Natural killer cell (primary cell): Measurements from ENCODE around the gene PHACTR3. TPM values are rescaled to one million over a fixed set of nuclear protein-coding genes. Genes with fewer than 3 reads are reported as not detected.

ENCODE experiments used
- ATAC-seq, 3 donors: fragments of 150-1000 bp in 2 of 3; fragments of 200-7000 bp in 1 of 3; cut with Tn5 transposase; 1 replicate in 1 of 3; 2 replicates in 2 of 3; pipeline ENCODE4 v1.10.0; 2021; ENCODE audit warnings: mild to moderate bottlenecking in 2 of 3, moderate library complexity in 2 of 3
- DNase-seq, 2 donors: peaks; one replicate each; pipeline versions ENCODE4 v3.0.0 to v3.0.0-alpha.2; 2013 to 2021; ENCODE audit warnings: mixed read lengths in 1 of 2
- H3K27ac ChIP-seq: one replicate; pipeline ENCODE4 v1.5.1; 2013; ENCODE audit warnings: mild to moderate bottlenecking, low read length
- H3K27me3 ChIP-seq: one replicate; pipeline ENCODE4 v1.6.1; 2013; ENCODE audit warnings: low read length; ENCODE audit not compliant: control insufficient read depth, insufficient read depth
- H3K36me3 ChIP-seq: one replicate; pipeline ENCODE4 v1.6.1; 2013; ENCODE audit warnings: low read length; ENCODE audit not compliant: control insufficient read depth, insufficient read depth
- H3K4me1 ChIP-seq: one replicate; pipeline ENCODE4 v1.6.1; 2013; ENCODE audit warnings: low read length; ENCODE audit not compliant: control insufficient read depth, insufficient read depth
- H3K4me3 ChIP-seq: one replicate; pipeline ENCODE4 v1.5.1; 2013; ENCODE audit warnings: low read length
- H3K9me3 ChIP-seq: one replicate; pipeline ENCODE4 v1.6.1; 2013; ENCODE audit warnings: low read length; ENCODE audit not compliant: control insufficient read depth, insufficient read depth
- H3K27ac Mint-ChIP-seq, 2 donors: one replicate each; pipeline ENCODE4 v1.8.0; 2022; ENCODE audit warnings: mild to moderate bottlenecking in 2 of 2, mixed read lengths in 2 of 2, moderate library complexity in 1 of 2
- H3K27me3 Mint-ChIP-seq, 2 donors: one replicate each; pipeline ENCODE4 v1.8.0; 2022; ENCODE audit warnings: low read depth in 2 of 2, mixed read lengths in 2 of 2
- H3K36me3 Mint-ChIP-seq: one replicate; pipeline ENCODE4 v1.8.0; 2022; ENCODE audit warnings: mixed read lengths
- H3K4me1 Mint-ChIP-seq, 2 donors: one replicate each; pipeline ENCODE4 v1.8.0; 2022; ENCODE audit warnings: mixed read lengths in 2 of 2
- H3K4me3 Mint-ChIP-seq: one replicate; pipeline ENCODE4 v1.8.0; 2022; ENCODE audit warnings: mild to moderate bottlenecking, moderate library complexity, mixed read lengths
- H3K9me3 Mint-ChIP-seq, 2 donors: one replicate each; pipeline ENCODE4 v1.8.0; 2022; ENCODE audit warnings: mixed read lengths in 2 of 2
- CTCF ChIP-seq: fragments of 200-600 bp; IDR thresholded peaks from one replicate; pipeline ENCODE4 v1.8.0; 2022; ENCODE audit warnings: antibody characterized with exemption
- WGBS: methylation state at CpG from one replicate; pipeline ENCODE4 v1.1.7; 2013; ENCODE audit warnings: missing lambda C conversion rate; ENCODE audit not compliant: insufficient coverage; 5-methylcytosine and 5-hydroxymethylcytosine counted together
- intact Hi-C: fragments of 100-400 bp; cut with micrococcal nuclease; formaldehyde crosslinking; loops from one replicate; pipeline ENCODE4 v1.14.2; 2022
- total RNA-seq, 4 donors: library from RNA; stranded (reverse); fragments of 120-200 nt in 1 of 4; gene quantifications; one replicate each; pipeline versions ENCODE4 v1.2.3 to v1.2.4, GENCODE V29; 2013 to 2022

PHACTR3 gene
- total RNA-seq, 3 donors from 2014 or later (not counting 1 experiment from before 2014, with no cell fraction given), result not detected

GRCh38 chr20:59656417-59656816 is 52.1 kb downstream of the PHACTR3 start:
- H3K27me3 ChIP-seq, result no peaks in the 10 kb centered on the region
- DNase-seq (no peak), ATAC-seq (no peak)
- Mint-ChIP-seq H3K4me1 (no peaks in the 10 kb centered on the region), H3K27me3 (peaks cover 8 to 15% of the 10 kb centered on the region in 2 donors), H3K36me3 (peaks cover 33% of the 10 kb centered on the region), H3K27ac (no peak overlapping the region), H3K4me3 (no peak overlapping the region), H3K9me3 (peaks cover 12 to 15% of the 10 kb centered on the region in 2 donors)
- intact Hi-C loops, result no loop called here
- no peaks in the 10 kb centered on the region for H3K4me1 ChIP-seq
- H3K36me3 ChIP-seq, result no peaks in the 10 kb centered on the region
- no peak for TF ChIP-seq CTCF
- H3K27ac ChIP-seq, result no peak overlapping the region
- no peak overlapping the region for H3K4me3 ChIP-seq
- H3K9me3 ChIP-seq, result peaks cover 5% of the 10 kb centered on the region

DNA sequence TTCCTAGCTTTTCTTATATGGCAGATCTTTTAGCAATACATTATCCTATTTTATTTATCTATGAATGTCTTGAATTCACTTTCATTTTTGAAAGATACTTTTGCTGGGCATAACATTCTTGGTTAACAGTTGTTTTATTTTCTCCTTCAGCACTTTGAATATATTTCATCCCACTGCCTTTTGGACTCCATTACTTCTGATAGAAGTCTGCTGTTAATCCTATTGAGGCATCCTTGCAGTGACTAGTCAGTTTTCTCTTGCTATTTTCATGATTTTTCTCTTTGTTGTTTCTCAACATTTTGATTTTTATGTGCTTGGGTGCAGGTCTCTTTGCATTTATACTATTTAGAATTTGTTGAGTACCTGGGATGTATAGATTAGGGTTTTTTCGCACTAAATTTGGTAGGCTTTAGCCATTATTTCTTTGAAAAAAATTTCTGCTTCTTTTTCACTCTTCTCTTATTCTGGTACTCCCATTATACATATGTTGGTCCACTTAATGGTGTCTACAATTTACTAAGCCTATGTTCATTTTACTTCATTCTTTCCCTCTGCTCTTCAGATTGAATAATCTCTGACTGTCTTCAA is 53.2 kb downstream of the PHACTR3 start:
- H3K4me3 Mint-ChIP-seq, result no peak overlapping the region
- WGBS, result no CpG with 5 or more reads among the region's 1 CpG
- TF ChIP-seq CTCF, result no peak
- Histone ChIP-seq H3K9me3 (peaks cover 5% of the 10 kb centered on the region), H3K27me3 (no peaks in the 10 kb centered on the region), H3K36me3 (no peaks in the 10 kb centered on the region), H3K27ac (no peak overlapping the region), H3K4me1 (no peaks in the 10 kb centered on the region), H3K4me3 (no peak overlapping the region)
- H3K4me1 Mint-ChIP-seq, result no peaks in the 10 kb centered on the region
- H3K27ac Mint-ChIP-seq, result no peak overlapping the region
- intact Hi-C loops, result no loop called here
- peaks cover 8 to 9% of the 10 kb centered on the region in 2 donors for H3K27me3 Mint-ChIP-seq
- H3K9me3 Mint-ChIP-seq, result peaks cover 12 to 15% of the 10 kb centered on the region in 2 donors
- DNase-seq, result no peak
- H3K36me3 Mint-ChIP-seq, result peaks cover 33% of the 10 kb centered on the region
- no peak for ATAC-seq

DNA sequence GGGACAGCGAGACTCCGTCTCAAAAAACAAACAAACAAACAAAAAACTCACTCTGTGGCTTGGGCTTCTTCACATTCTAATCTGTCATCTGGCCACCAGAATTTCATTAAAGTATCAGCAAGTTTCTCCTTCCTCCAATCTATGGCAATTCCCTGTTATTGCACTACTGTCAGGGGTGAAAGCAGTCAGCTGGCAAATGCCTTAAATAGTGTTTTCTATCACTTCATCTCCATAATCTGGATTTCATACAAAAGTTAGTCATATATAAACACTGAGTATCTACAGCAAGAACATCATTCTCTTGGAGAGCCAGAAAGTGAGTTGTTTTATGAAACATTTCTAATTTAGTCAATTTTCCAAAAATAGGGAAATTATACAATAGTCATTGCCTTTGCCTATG is 56.1 kb downstream of the PHACTR3 start:
- Histone ChIP-seq H3K36me3 (no peaks in the 10 kb centered on the region), H3K27ac (no peak overlapping the region), H3K27me3 (no peaks in the 10 kb centered on the region), H3K9me3 (peaks cover 5% of the 10 kb centered on the region), H3K4me1 (no peaks in the 10 kb centered on the region), H3K4me3 (no peak overlapping the region)
- no peak for TF ChIP-seq CTCF
- Mint-ChIP-seq H3K27ac (no peak overlapping the region), H3K36me3 (peaks cover 33% of the 10 kb centered on the region), H3K9me3 (peaks cover 12 to 15% of the 10 kb centered on the region in 2 donors), H3K4me3 (no peak overlapping the region), H3K4me1 (no peaks in the 10 kb centered on the region), H3K27me3 (peaks cover 9 to 10% of the 10 kb centered on the region in 2 donors)
- WGBS, result 91% methylated on average over 2 of the region's 2 CpGs
- DNase-seq, result no peak
- intact Hi-C loops, result no loop called here
- no peak for ATAC-seq

GRCh38 chr20:59661153-59661552 is 56.8 kb downstream of the PHACTR3 start:
- no peak overlapping the region for H3K4me3 Mint-ChIP-seq

More at GRCh38 chr20:59661153-59661552, 56.8 kb downstream of the PHACTR3 start:
- peaks cover 5% of the 10 kb centered on the region for H3K9me3 ChIP-seq
- peaks cover 31% of the 10 kb centered on the region for H3K36me3 Mint-ChIP-seq
- H3K27me3 Mint-ChIP-seq, result peaks cover 9 to 11% of the 10 kb centered on the region in 2 donors
- H3K9me3 Mint-ChIP-seq, result peaks cover 12 to 15% of the 10 kb centered on the region in 2 donors
- no peaks in the 10 kb centered on the region for H3K27me3 ChIP-seq
- no peaks in the 10 kb centered on the region for H3K36me3 ChIP-seq
- no peaks in the 10 kb centered on the region for H3K4me1 Mint-ChIP-seq
- no peak for DNase-seq
- ATAC-seq, result no peak
- H3K27ac ChIP-seq, result no peak overlapping the region
- no peak overlapping the region for H3K4me3 ChIP-seq
- H3K4me1 ChIP-seq, result no peaks in the 10 kb centered on the region
- TF ChIP-seq CTCF, result no peak
- 52% methylated on average over 8 of the region's 8 CpGs for WGBS
- intact Hi-C loops, result no loop called here
- no peak overlapping the region for H3K27ac Mint-ChIP-seq
